CD4-positive, alpha-beta memory T cell (primary cell): ENCODE results near the gene CUEDC1. TPM values are rescaled to one million over a fixed set of nuclear protein-coding genes. Genes with fewer than 3 reads are reported as not detected.
"Not testable (repeated sequence)": the region's sequence is repeated elsewhere in the genome, so short reads cannot be mapped to it uniquely, and the experiment has no call there.

Source experiments
- CTCF ChIA-PET: fragments of 350-600 bp; sonication (Branson Sonifier 250); formaldehyde crosslinking; loops from one replicate; lab custom pipeline; 2021; ENCODE audit warnings: inconsistent platforms; ENCODE audit not compliant: partially characterized antibody; lab: Charles Lee
- POLR2A ChIA-PET: fragments of 350-600 bp; sonication (Branson Sonifier 250); formaldehyde crosslinking; loops from one replicate; lab custom pipeline; 2021; ENCODE audit not compliant: partially characterized antibody; lab: Charles Lee
- DNase-seq, 5 donors: peaks; one replicate each; pipeline versions ENCODE4 v3.0.0 to v3.0.0-alpha.2; 2020 to 2022; ENCODE audit warnings: mixed read lengths in 1 of 5
- H3K27ac ChIP-seq: one replicate; pipeline ENCODE4 v1.7.0; 2013; ENCODE audit warnings: low read depth, low read length
- H3K27me3 ChIP-seq: 2 replicates; pipeline ENCODE4 v1.7.0; 2013; ENCODE audit warnings: mild to moderate bottlenecking, low read length, moderate library complexity; ENCODE audit not compliant: insufficient read depth
- H3K36me3 ChIP-seq: 2 replicates; pipeline ENCODE4 v1.7.0; 2013; ENCODE audit warnings: mild to moderate bottlenecking, low read length, moderate library complexity; ENCODE audit not compliant: insufficient read depth
- H3K4me1 ChIP-seq: 2 replicates; pipeline ENCODE4 v1.7.0; 2013; ENCODE audit warnings: mild to moderate bottlenecking, low read length, moderate library complexity; ENCODE audit not compliant: insufficient read depth
- H3K4me3 ChIP-seq, 2 donors: one replicate each; pipeline ENCODE4 v1.7.0; 2013; ENCODE audit warnings: low read length in 2 of 2, mild to moderate bottlenecking in 1 of 2
- H3K9me3 ChIP-seq, 2 donors: one replicate each; pipeline ENCODE4 v1.7.0; 2013; ENCODE audit warnings: low read length in 2 of 2, control low read depth in 1 of 2; ENCODE audit not compliant: control insufficient read depth in 1 of 2
- H3K27ac Mint-ChIP-seq, 7 donors: one replicate each; pipeline ENCODE4 v1.8.0; 2020 to 2021; ENCODE audit warnings: mixed read lengths in 7 of 7, mild to moderate bottlenecking in 6 of 7, inconsistent platforms in 3 of 7, moderate library complexity in 3 of 7
- H3K27me3 Mint-ChIP-seq, 2 donors: one replicate each; pipeline ENCODE4 v1.8.0; 2020 to 2021; ENCODE audit warnings: mixed read lengths in 2 of 2
- H3K36me3 Mint-ChIP-seq, 2 donors: one replicate each; pipeline ENCODE4 v1.8.0; 2020 to 2021; ENCODE audit warnings: mixed read lengths in 2 of 2, inconsistent platforms in 1 of 2, mild to moderate bottlenecking in 1 of 2
- H3K4me1 Mint-ChIP-seq, 4 donors: one replicate each; pipeline ENCODE4 v1.8.0; 2020 to 2021; ENCODE audit warnings: mixed read lengths in 4 of 4, mild to moderate bottlenecking in 1 of 4
- H3K4me3 Mint-ChIP-seq, 8 donors: one replicate each; pipeline ENCODE4 v1.8.0; 2020 to 2021; ENCODE audit warnings: mixed read lengths in 8 of 8, mild to moderate bottlenecking in 7 of 8, moderate library complexity in 6 of 8, inconsistent platforms in 3 of 8
- H3K9me3 Mint-ChIP-seq, 8 donors: one replicate each; pipeline ENCODE4 v1.8.0; 2020 to 2021; ENCODE audit warnings: mixed read lengths in 8 of 8, mild to moderate bottlenecking in 5 of 8, inconsistent platforms in 3 of 8, moderate library complexity in 1 of 8
- intact Hi-C: fragments of 100-400 bp; cut with micrococcal nuclease; formaldehyde crosslinking; loops from one replicate; pipeline ENCODE4 v1.15.1; 2023
- polyA plus RNA-seq, 2 donors: library from polyadenylated mRNA; unstranded; fragments of 300-500 nt; fragmentation: Illumina TruSeq; gene quantifications; one replicate each; pipeline ENCODE4 v1.2.3, GENCODE V29; 2021
- total RNA-seq, 2 experiments: library from RNA; stranded (reverse); gene quantifications; one replicate each; pipeline ENCODE4 v1.2.3, GENCODE V29; 2021

Gene CUEDC1
- total and polyA plus RNA-seq, 4 experiments from 2014 or later = 0.61 to 0.90 TPM; not detected in 2

GRCh38 chr17:57926723-57927047 is 28.5 kb downstream of the CUEDC1 start:
- Mint-ChIP-seq H3K36me3 (no peaks in the 10 kb centered on the region), H3K27me3 (peaks cover 3 to 11% of the 10 kb centered on the region in 2 donors), H3K4me1 (no peaks in the 10 kb centered on the region), H3K9me3 (peaks cover 0 to 1% (median 0%) of the 10 kb centered on the region in 8 donors), H3K4me3 (no peak overlapping the region), H3K27ac (peak overlapping the region in 1 of 7 donors; percentile 39)
- CTCF ChIA-PET = interaction anchor here (0.8 to 2.2 kb wide), 2 partner anchors 73 to 246 kb away, joined by 6 to 8 read pairs; no protein-coding TSS in a partner anchor
- Histone ChIP-seq H3K9me3 (no peaks in the 10 kb centered on the region), H3K36me3 (no peaks in the 10 kb centered on the region), H3K27me3 (no peaks in the 10 kb centered on the region), H3K27ac (no peak overlapping the region), H3K4me1 (no peaks in the 10 kb centered on the region), H3K4me3 (no peak overlapping the region)
- DNase-seq = no peak
- intact Hi-C loops = no loop called here
- POLR2A ChIA-PET = no interaction called here

GRCh38 chr17:57925361-57925990 is 29.7 kb downstream of the CUEDC1 start:
- intact Hi-C loops = no loop called here
- POLR2A ChIA-PET = no interaction called here
- no peak overlapping the region for H3K4me3 ChIP-seq
- Mint-ChIP-seq H3K4me3 (no peak overlapping the region), H3K9me3 (peaks cover 0 to 1% (median 0%) of the 10 kb centered on the region in 8 donors), H3K27ac (no peak overlapping the region), H3K27me3 (peaks cover 3 to 11% of the 10 kb centered on the region in 2 donors), H3K36me3 (no peaks in the 10 kb centered on the region), H3K4me1 (no peaks in the 10 kb centered on the region)
- DNase-seq = no peak
- H3K27ac ChIP-seq = no peak overlapping the region
- no peaks in the 10 kb centered on the region for H3K9me3 ChIP-seq
- H3K4me1 ChIP-seq = no peaks in the 10 kb centered on the region
- CTCF ChIA-PET = interaction anchor here (1.0 to 2.2 kb wide), 2 partner anchors 32 to 74 kb away, joined by 3 to 8 read pairs; no protein-coding TSS in a partner anchor
- no peaks in the 10 kb centered on the region for H3K27me3 ChIP-seq
- no peaks in the 10 kb centered on the region for H3K36me3 ChIP-seq

- no peaks in the 10 kb centered on the region for H3K27me3 ChIP-seq
- Mint-ChIP-seq H3K27me3 (peaks cover 3 to 11% of the 10 kb centered on the region in 2 donors), H3K4me1 (no peaks in the 10 kb centered on the region), H3K36me3 (no peaks in the 10 kb centered on the region), H3K27ac (no peak overlapping the region), H3K4me3 (no peak overlapping the region), H3K9me3 (peaks cover 0 to 1% (median 0%) of the 10 kb centered on the region in 8 donors)
- H3K27ac ChIP-seq = no peak overlapping the region
- H3K4me1 ChIP-seq = no peaks in the 10 kb centered on the region
- CTCF ChIA-PET = interaction anchor here (1.0 kb wide), 1 partner anchor 31 kb away, joined by 3 read pairs; no protein-coding TSS in a partner anchor
- no peaks in the 10 kb centered on the region for H3K9me3 ChIP-seq
- POLR2A ChIA-PET = no interaction called here
- no peak overlapping the region for H3K4me3 ChIP-seq
- no peak for DNase-seq
- intact Hi-C loops = no loop called here
- H3K36me3 ChIP-seq = no peaks in the 10 kb centered on the region
These were observed 30.5 kb downstream of the CUEDC1 start for GRCh38 chr17:57924677-57925076.

- Histone ChIP-seq H3K36me3 (no peaks in the 10 kb centered on the region), H3K4me1 (no peaks in the 10 kb centered on the region), H3K27me3 (no peaks in the 10 kb centered on the region), H3K27ac (no peak overlapping the region), H3K9me3 (no peaks in the 10 kb centered on the region), H3K4me3 (no peak overlapping the region)
- ChIA-PET POLR2A (interaction anchor here (0.5 to 0.6 kb wide), 2 partner anchors 46 to 280 kb away, joined by 3 read pairs; no protein-coding TSS in a partner anchor), CTCF (interaction anchor here (1.0 to 1.4 kb wide), 2 partner anchors 31 to 76 kb away, joined by 3 read pairs; no protein-coding TSS in a partner anchor)
- intact Hi-C loops = no loop called here
- Mint-ChIP-seq H3K9me3 (peaks cover 0 to 1% (median 0%) of the 10 kb centered on the region in 8 donors), H3K36me3 (no peaks in the 10 kb centered on the region), H3K4me1 (no peaks in the 10 kb centered on the region), H3K27ac (no peak overlapping the region), H3K4me3 (no peak overlapping the region), H3K27me3 (peaks cover 0 to 10% of the 10 kb centered on the region in 2 donors)
- no peak for DNase-seq
These were observed 31.9 kb downstream of the CUEDC1 start for GRCh38 chr17:57923182-57923872.

GRCh38 chr17:57922745-57923144 is 32.5 kb downstream of the CUEDC1 start:
- H3K4me1 Mint-ChIP-seq, DNase-seq, H3K4me3 Mint-ChIP-seq, intact Hi-C loops, H3K27ac Mint-ChIP-seq, H3K27me3 ChIP-seq, H3K9me3 ChIP-seq, H3K4me3 ChIP-seq, H3K9me3 Mint-ChIP-seq, H3K27me3 Mint-ChIP-seq, H3K36me3 Mint-ChIP-seq, H3K36me3 ChIP-seq, H3K4me1 ChIP-seq, H3K27ac ChIP-seq: not testable (repeated sequence)
- ChIA-PET CTCF (interaction anchor here (1.4 kb wide), 1 partner anchor 30 kb away, joined by 3 read pairs; no protein-coding TSS in a partner anchor), POLR2A (interaction anchor here (0.6 kb wide), 1 partner anchor 281 kb away, joined by 3 read pairs; no protein-coding TSS in a partner anchor)

GRCh38 chr17:57920916-57921703 is 34.1 kb downstream of the CUEDC1 start:
- Mint-ChIP-seq H3K4me1 (no peaks in the 10 kb centered on the region), H3K27ac (peak overlapping the region in 1 of 7 donors; percentile 43), H3K27me3 (peaks cover 0 to 5% of the 10 kb centered on the region in 2 donors), H3K4me3 (no peak overlapping the region), H3K9me3 (peaks cover 0 to 1% (median 0%) of the 10 kb centered on the region in 8 donors), H3K36me3 (no peaks in the 10 kb centered on the region)
- Histone ChIP-seq H3K27me3 (no peaks in the 10 kb centered on the region), H3K27ac (no peak overlapping the region), H3K36me3 (no peaks in the 10 kb centered on the region), H3K9me3 (no peaks in the 10 kb centered on the region), H3K4me3 (no peak overlapping the region), H3K4me1 (no peaks in the 10 kb centered on the region)
- ChIA-PET POLR2A (interaction anchor here (1.0 kb wide), 1 partner anchor 76 kb away, joined by 3 read pairs; no protein-coding TSS in a partner anchor), CTCF (no interaction called here)
- no peak for DNase-seq
- intact Hi-C loops = no loop called here

- DNase-seq = no peak
- no peaks in the 10 kb centered on the region for H3K36me3 ChIP-seq
- no peaks in the 10 kb centered on the region for H3K27me3 ChIP-seq
- Mint-ChIP-seq H3K4me1 (no peaks in the 10 kb centered on the region), H3K36me3 (no peaks in the 10 kb centered on the region), H3K27me3 (peaks cover 0 to 2% of the 10 kb centered on the region in 2 donors), H3K9me3 (peaks cover 0 to 1% (median 0%) of the 10 kb centered on the region in 8 donors), H3K27ac (no peak overlapping the region), H3K4me3 (no peak overlapping the region)
- no peak overlapping the region for H3K27ac ChIP-seq
- ChIA-PET CTCF (no interaction called here), POLR2A (no interaction called here)
- H3K4me1 ChIP-seq = no peaks in the 10 kb centered on the region
- intact Hi-C loops = no loop called here
- no peak overlapping the region for H3K4me3 ChIP-seq
- H3K9me3 ChIP-seq = no peaks in the 10 kb centered on the region
These were observed 35.3 kb downstream of the CUEDC1 start for GRCh38 chr17:57919918-57920317.
